Testis (tissue), 3 donors: Measurements from ENCODE around the gene NKX2-8. TPM values are rescaled to one million over a fixed set of nuclear protein-coding genes. Genes with fewer than 3 reads are reported as not detected.

Experiments
- DNase-seq: peaks from one replicate; pipeline ENCODE4 v3.0.0-alpha.2; 2019
- H3K27ac ChIP-seq, 2 donors: fragments of 200-600 bp; sonication (generic); one replicate each; pipeline ENCODE4 v1.5.1; 2019
- H3K27me3 ChIP-seq: fragments of 200-600 bp; sonication (generic); one replicate; pipeline ENCODE4 v1.5.1; 2019
- H3K36me3 ChIP-seq: fragments of 200-600 bp; sonication (generic); one replicate; pipeline ENCODE4 v1.5.1; 2017; ENCODE audit warnings: low read depth; ENCODE audit errors: missing control alignments
- H3K4me1 ChIP-seq: fragments of 200-600 bp; sonication (generic); one replicate; pipeline ENCODE4 v1.5.1; 2019
- H3K4me3 ChIP-seq, 2 donors: fragments of 200-600 bp; sonication (generic); one replicate each; pipeline ENCODE4 v1.5.1; 2017 to 2019
- H3K9me3 ChIP-seq: fragments of 200-600 bp; sonication (generic); one replicate; pipeline ENCODE4 v1.5.1; 2017
- CTCF ChIP-seq, 3 experiments: fragments of 450-650 bp in 2 of 3; fragments of 200-600 bp in 1 of 3; sonication (generic) in 1 of 3; IDR thresholded peaks; one replicate each; pipeline ENCODE4 v1.5.1; 2016 to 2019; ENCODE audit warnings: antibody characterized with exemption in 3 of 3, mild to moderate bottlenecking in 2 of 3, moderate library complexity in 1 of 3
- POLR2A ChIP-seq: fragments of 450-650 bp; IDR thresholded peaks from one replicate; pipeline ENCODE4 v1.6.1; 2017; ENCODE audit warnings: antibody characterized with exemption, mild to moderate bottlenecking, moderate library complexity
- WGBS, 2 donors: methylation state at CpG; one replicate each; pipeline ENCODE4 v1.1.5; 2018; 5-methylcytosine and 5-hydroxymethylcytosine counted together
- intact Hi-C: fragments of 100-400 bp; cut with DNase I; formaldehyde crosslinking; loops from one replicate; pipeline ENCODE4 v1.15.1; 2023; ENCODE audit warnings: low total_unique reads
- polyA plus RNA-seq: library from polyadenylated mRNA; stranded (reverse); fragments of 350-450 nt; fragmentation: Illumina TruSeq; extraction: RNeasy Lipid Tissue Mini Kit (QIAGEN cat#74804); gene quantifications from one replicate; pipeline ENCODE4 v1.2.3, GENCODE V29; 2014; ENCODE audit warnings: low read depth, low replicate concordance; ENCODE audit not compliant: insufficient read depth
- total RNA-seq, 2 donors: library from RNA; depleted of rRNA; stranded (reverse); fragments of >200 nt; gene quantifications; one replicate each; pipeline ENCODE4 v1.2.3, GENCODE V29; 2016

The NKX2-8 gene
- total and polyA plus RNA-seq, 3 donors from 2014 or later = 10.4 to 63.3 (median 62.4) TPM

GRCh38 chr14:36605506-36605857 is 23.1 kb upstream of the NKX2-8 start:
- DNase-seq = no peak
- H3K27ac ChIP-seq = no peak overlapping the region
- 52 to 56% methylated on average over 1 of the region's 1 CpG for WGBS, 2 donors
- H3K4me1 ChIP-seq = no peaks in the 10 kb centered on the region
- no peaks in the 10 kb centered on the region for H3K9me3 ChIP-seq
- H3K36me3 ChIP-seq = no peaks in the 10 kb centered on the region
- intact Hi-C loops = no loop called here
- H3K27me3 ChIP-seq = no peaks in the 10 kb centered on the region
- TF ChIP-seq POLR2A = no peak
- peak in 1 of 3 experiments; percentile 19 for TF ChIP-seq CTCF (IDR thresholded peaks at IDR 0.05)
- no peak overlapping the region for H3K4me3 ChIP-seq

- DNase-seq = peak; percentile 70
- TF ChIP-seq CTCF (IDR thresholded peaks at IDR 0.05) (peak; percentile 52 to 78 (median 78)), POLR2A (no peak)
- intact Hi-C loops = no loop called here
Measured at GRCh38 chr14:36604757-36605505, 22.5 kb upstream of the NKX2-8 start.

GRCh38 chr14:36600431-36600830 is 18.0 kb upstream of the NKX2-8 start:
- TF ChIP-seq POLR2A (no peak), CTCF (IDR thresholded peaks at IDR 0.05) (no peak)
- no peaks in the 10 kb centered on the region for H3K9me3 ChIP-seq
- intact Hi-C loops = no loop called here
- WGBS, 2 donors = 27 to 40% methylated on average over 3 of the region's 3 CpGs
- H3K4me1 ChIP-seq = no peaks in the 10 kb centered on the region
- no peak overlapping the region for H3K27ac ChIP-seq
- no peaks in the 10 kb centered on the region for H3K27me3 ChIP-seq
- H3K36me3 ChIP-seq = no peaks in the 10 kb centered on the region
- no peak overlapping the region for H3K4me3 ChIP-seq
- no peak for DNase-seq

More at GRCh38 chr14:36604757-36605505, 22.5 kb upstream of the NKX2-8 start:
- H3K27ac ChIP-seq = no peak overlapping the region
- no peaks in the 10 kb centered on the region for H3K9me3 ChIP-seq
- no peaks in the 10 kb centered on the region for H3K36me3 ChIP-seq
- no peak overlapping the region for H3K4me3 ChIP-seq
- no peaks in the 10 kb centered on the region for H3K4me1 ChIP-seq
- H3K27me3 ChIP-seq = no peaks in the 10 kb centered on the region
- 0 to 4% methylated on average over 4 of the region's 4 CpGs for WGBS, 2 donors

GRCh38 chr14:36591482-36591881 is 9.1 kb upstream of the NKX2-8 start:
- DNase-seq = no peak
- Histone ChIP-seq H3K4me1 (no peaks in the 10 kb centered on the region), H3K4me3 (no peak overlapping the region), H3K9me3 (no peaks in the 10 kb centered on the region), H3K36me3 (no peaks in the 10 kb centered on the region), H3K27me3 (no peaks in the 10 kb centered on the region), H3K27ac (no peak overlapping the region)
- TF ChIP-seq CTCF (IDR thresholded peaks at IDR 0.05) (no peak), POLR2A (no peak)
- intact Hi-C loops = no loop called here

GRCh38 chr14:36588788-36589187 is 6.4 kb upstream of the NKX2-8 start:
- intact Hi-C loops = no loop called here
- H3K4me1 ChIP-seq = no peaks in the 10 kb centered on the region
- WGBS, 2 donors = 24 to 29% methylated on average over 7 of the region's 7 CpGs
- H3K4me3 ChIP-seq = no peak overlapping the region
- no peaks in the 10 kb centered on the region for H3K9me3 ChIP-seq
- H3K27me3 ChIP-seq = no peaks in the 10 kb centered on the region
- no peak overlapping the region for H3K27ac ChIP-seq
- DNase-seq = no peak
- H3K36me3 ChIP-seq = no peaks in the 10 kb centered on the region
- TF ChIP-seq POLR2A = no peak
- TF ChIP-seq CTCF (IDR thresholded peaks at IDR 0.05) = no peak
